HuH-7.5 (cell line): ENCODE results near the gene USE1.

ENCODE experiments used
- DNase-seq: peaks from one replicate; pipeline ENCODE4 v3.0.0; 2011; ENCODE audit warnings: low spot score

Gene USE1

DNA sequence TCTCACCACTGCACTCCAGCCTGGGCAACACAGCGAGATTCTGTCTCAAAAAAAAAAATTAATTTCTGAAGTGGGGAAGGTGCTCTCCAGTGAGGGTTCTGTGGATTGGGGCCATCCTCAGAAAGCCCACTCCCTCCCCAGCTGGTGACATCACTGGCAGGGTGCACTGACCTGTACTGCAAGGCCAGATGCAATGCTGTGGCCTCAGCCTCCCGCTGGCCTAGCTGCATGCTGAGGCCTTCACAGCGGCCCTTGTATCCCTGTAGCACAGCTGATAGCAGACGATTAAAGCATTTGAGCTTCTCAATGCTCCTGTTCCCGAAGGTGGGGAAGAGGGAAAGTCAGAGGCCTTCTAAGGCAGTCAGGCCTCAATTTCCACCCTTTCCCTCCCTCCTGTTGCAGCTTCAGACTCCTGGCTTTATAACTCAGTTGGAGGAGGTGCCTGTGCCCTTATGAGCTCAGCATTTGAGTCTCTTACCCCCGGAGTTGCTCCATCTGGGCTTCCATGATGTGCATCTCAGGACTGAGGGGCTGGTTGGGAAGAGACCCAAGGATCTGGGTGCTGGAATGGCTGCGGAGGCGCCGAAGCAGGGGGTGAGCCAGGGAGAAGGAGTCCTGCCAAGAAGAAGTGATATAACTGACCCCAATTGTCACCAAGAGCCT is 44.1 kb downstream of the USE1 start:
- no peak for DNase-seq

DNA sequence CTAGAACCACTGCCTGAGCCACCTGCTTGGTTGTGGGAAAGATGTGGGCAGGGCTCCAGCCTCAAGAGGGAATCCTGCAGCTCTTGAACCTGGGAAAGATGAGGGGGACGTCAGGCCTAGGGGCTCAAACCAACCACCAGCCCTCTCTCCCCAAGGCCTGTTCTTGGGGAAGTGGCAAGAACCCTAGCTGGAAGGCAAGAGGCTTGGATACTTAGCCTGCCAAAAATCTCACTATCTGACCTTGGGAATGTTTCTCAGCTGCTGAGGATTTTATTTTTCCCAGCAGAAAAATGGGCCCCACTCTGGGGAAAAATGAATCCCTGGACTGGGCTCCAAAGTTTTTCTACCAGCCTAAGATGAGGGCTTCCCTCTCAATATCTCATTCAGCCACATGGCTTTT is 44.8 kb downstream of the USE1 start:
- no peak for DNase-seq

DNA sequence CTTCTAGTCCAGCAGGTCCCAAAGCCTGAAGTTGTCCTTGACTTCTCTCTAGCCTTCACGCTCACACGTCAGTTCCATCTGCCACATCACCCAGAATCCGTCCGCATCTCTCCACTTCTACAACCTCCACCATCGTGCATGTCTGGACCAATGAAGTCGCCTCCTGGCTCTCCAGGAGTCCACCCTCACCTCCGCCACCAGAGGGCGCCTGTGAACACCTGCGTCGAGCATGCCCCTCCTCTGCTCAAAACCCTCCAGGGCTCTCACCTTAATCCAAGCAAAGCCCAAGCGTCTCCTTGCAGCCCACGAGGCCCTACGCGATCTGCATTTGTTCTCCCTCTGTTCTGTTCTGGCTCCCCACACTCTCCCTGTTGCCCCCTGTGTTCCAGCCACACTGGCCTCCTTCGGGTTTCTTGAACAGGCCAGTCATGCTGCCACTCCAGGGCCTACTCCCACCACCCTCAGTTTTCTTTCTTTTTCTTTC is 45.7 kb downstream of the USE1 start:
- DNase-seq, result peak; percentile 98

DNA sequence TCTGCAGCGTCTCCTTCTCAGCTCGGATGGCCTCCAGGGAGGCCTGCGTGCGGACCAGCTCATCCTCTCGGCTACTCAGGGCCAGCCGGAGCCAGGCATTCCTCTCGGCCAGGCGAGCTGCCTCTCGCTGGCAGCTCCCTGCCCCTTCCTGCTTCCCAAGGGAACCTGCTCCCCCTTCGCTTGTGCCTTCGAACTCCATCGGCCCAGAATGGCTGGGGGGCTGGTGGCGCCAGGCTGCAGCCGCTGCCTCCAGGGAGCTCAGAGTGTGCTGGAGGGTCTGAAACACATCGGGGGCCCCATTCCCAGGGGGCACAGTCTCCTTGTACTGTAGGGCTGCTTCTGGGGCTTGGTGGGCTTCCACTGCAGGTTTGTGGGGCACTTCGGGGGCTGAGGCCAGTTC is 47.4 kb downstream of the USE1 start:
- DNase-seq, result no peak

DNA sequence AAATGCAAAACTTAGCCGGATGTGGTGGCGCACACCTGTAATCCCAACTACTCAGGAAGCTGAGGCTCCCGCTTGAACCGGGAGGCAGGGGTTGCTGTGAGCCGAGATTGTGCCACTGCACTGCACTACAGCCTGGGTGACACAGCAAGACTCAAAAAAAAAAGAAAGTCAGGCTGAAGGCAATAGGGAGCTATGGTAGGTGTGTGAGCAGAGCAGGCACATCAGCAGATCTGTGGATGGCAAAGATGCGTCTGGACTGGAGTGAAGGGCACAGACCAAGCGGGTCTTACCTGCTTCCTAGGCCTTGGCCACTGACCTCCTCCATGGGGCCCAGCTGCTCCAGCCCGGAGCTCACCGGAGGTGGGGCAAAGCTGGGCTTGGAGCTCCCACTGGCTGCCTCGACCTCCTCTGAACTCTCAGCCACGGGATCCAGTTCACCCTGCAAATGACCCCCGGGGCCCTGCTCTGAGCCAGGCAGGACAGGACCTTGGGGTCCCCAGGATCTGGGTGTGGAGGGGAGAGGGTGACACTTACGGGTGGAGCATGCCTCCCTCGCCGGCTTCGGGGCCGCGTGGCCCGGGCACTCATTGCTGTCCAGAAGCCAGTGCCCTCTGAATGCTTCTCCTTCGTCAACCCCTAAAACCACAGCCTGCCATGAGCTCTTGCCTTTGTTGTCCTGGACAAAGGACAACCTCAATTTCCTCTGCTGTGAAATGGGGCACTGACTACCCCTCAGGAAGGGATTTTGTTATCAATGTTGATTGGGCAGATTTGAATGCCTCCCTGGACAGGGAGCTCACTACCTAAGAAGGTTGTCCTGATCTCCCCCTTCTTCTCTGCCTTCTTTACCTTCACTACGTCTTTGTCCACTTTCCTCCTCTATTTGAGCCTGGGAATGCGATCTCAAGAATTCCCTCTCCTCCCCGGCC is 48.8 kb downstream of the USE1 start:
- DNase-seq, result no peak

DNA sequence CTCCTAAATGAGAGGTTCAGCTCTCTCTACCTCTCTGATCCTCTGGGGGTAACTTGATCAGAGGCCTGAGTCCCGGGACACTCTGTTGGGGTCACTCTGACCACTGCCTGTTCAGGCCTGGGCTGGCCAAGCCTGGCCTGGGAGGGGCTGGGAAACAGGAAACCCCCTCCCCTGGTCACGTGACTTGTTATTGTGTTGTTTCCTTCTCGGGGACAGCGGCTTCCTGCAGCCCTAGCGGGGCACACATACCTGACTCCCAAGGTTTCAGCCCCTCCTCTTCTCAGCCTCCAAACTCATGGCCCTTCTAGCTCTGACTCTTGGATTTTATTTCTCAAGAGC is 49.5 kb downstream of the USE1 start, which contains the start of gene USHBP1:
Gene USHBP1 (minus strand): TSS at position 105 of the 339 bp plus-strand sequence. CDS start 446 bp downstream, outside the sequence.
- DNase-seq, result no peak

DNA sequence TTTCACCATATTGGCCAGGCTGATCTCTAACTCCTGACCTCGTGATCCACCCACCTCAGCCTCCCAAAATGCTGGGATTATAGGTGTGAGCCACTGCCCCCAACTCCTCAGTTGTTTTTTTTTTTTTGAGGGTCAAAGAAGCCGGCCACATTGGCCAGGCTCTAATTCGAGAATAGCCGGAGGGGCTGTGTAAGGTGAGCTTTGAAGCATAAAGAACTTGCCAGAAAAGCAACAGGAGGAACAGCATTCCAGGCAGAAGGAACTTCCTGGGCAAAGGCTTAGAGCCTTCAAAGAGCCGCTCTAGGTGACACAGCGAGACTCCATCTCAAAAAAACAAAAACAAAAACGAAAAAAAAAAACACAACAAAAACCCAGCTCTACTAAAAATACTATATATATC is 50.9 kb downstream of the USE1 start:
- DNase-seq, result no peak

DNA sequence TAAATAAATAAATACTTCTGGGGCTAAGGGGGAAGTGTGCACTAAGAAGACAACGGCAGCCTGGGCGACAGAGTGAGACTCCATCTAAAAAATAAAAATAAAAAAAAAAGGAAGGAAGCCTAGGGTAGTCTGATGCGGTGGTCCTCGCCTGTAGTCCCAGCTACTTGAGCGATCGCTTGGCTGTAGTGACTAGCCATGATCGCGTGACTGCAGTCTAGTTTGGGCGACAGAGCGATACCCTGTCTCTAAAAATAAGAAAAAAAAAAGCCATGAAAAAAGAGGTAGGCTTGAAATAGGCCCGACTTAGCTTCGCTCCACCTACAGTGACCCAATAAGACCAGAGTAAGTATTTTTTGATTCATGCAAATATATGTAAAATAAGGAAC is 51.4 kb downstream of the USE1 start:
- no peak for DNase-seq

DNA sequence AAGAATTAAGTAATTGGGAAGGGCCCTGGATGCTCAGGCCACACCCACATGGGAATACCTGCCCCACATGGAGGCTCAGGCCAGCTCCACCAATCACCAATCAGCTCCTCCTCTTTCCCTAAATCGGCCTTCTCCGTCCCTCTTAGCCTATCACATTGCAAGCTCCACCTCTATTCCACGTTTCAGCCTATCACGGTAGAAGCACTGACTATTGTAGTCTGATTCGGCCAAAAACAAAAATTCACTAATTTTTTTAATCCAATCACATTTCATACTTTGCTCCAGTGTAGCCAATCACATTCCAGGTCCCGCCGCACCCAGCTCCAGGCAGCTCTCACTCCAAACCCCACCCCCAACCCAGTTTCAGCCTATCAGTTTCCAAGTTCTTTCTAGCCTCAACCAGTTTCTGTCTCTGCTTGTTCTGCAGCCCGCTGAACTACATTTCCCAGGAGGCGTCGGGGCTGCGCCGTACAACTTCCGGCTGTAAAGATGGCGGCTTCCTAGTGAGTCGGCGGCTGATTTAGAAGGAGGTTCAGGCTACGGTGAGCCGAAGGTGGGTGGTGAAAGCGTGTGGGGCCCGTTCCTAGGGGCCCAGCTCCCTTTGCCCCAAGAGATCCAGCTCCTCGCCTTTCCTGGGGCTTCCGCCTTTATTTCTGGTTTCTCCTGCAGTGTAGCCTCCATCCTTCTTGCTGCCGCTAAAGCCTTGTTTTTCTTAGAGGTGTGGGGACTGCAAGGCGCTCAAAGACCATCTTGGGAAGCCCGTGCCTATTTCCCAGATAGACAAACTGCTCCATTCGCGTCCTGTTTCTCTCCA is 52.0 kb downstream of the USE1 start, which contains the start of gene BABAM1:
Gene BABAM1 (plus strand): TSS at position 469 of the 814 bp plus-strand sequence. CDS start 1,364 bp downstream, outside the sequence.
- DNase-seq, result peak; percentile 99

DNA sequence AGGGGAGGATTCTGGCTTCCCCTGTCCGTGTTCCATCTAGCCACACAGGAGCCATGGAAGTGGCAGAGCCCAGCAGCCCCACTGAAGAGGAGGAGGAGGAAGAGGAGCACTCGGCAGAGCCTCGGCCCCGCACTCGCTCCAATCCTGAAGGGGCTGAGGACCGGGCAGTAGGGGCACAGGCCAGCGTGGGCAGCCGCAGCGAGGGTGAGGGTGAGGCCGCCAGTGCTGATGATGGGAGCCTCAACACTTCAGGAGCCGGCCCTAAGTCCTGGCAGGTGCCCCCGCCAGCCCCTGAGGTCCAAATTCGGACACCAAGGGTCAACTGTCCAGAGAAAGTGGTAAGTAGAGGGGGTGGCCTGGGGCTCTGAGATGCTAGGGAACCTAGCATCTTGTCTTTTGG is 53.6 kb downstream of the USE1 start:
- DNase-seq, result no peak
